ENCODE results near the gene CELA2A.
"Not testable (repeated sequence)": the region's sequence is repeated elsewhere in the genome, so short reads cannot be mapped to it uniquely, and the experiment has no call there.

The CELA2A gene

GRCh38 chr1:15501208-15502032 lies 44.9 kb downstream of the CELA2A start:
- peak; percentile 68 for DNase-seq

DNA sequence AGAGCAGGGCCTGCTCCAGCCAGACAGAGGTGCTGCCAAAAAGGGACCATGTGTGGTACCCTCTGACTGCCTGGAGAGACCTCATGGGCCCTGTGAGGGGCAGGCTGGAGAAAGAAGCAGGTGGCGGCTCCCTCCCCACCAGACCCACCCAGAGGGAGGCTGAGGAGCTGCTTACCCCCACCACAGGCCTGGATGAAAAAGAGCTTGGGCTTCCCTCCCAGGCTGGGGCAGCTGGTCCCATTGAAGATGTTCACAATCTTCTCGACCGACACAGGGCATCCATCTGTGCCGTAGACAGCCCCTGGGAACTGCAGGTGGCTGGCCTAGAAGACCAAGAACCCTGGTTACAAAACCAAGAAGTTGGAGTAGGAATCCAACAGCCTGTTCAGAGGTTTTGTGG lies 47.9 kb downstream of the CELA2A start:
- DNase-seq: no peak

- DNase-seq: no peak
Measured at GRCh38 chr1:15506831-15507230, 50.3 kb downstream of the CELA2A start.

DNA sequence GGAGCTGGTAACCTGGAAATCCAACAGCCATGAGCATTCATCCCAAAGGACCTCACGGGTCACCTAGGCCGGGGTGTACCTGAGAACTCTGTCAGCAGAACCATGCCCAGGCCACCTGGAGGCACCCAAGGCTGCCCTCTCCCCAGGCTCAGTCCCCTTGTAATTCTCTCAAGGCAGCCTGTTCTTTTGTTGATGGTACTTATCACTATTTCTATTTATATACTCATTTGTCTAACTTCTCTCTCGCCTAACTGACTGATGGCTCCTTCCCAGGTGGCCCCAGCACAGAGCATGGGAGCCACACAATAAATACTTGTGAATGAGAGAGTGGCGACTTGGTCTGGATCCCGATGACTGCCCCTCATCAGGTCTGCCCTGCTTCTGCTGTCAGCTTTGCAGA lies 50.7 kb downstream of the CELA2A start:
- no peak for DNase-seq

- DNase-seq: no peak
Measured at GRCh38 chr1:15508700-15509487, 52.4 kb downstream of the CELA2A start.

DNA sequence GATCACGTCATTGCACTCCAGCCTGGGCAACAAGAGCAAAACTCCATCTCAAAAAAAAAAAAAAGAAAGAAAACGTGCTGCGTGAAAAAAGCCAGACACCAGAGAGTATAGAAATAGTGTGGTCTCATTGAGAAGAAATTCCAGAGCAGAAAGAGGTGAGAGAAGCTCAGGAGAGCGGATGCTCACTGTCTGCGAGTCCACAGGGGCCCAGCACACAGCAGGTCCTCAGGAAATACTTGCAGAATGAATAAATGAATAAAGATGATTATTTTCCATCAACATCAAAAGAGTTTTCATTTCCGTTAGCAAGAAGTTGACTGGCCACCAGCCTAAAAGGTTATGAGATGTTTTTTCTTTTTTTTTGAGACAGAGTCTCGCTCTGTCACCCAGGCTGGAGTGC lies 53.1 kb downstream of the CELA2A start:
- no peak for DNase-seq

DNA sequence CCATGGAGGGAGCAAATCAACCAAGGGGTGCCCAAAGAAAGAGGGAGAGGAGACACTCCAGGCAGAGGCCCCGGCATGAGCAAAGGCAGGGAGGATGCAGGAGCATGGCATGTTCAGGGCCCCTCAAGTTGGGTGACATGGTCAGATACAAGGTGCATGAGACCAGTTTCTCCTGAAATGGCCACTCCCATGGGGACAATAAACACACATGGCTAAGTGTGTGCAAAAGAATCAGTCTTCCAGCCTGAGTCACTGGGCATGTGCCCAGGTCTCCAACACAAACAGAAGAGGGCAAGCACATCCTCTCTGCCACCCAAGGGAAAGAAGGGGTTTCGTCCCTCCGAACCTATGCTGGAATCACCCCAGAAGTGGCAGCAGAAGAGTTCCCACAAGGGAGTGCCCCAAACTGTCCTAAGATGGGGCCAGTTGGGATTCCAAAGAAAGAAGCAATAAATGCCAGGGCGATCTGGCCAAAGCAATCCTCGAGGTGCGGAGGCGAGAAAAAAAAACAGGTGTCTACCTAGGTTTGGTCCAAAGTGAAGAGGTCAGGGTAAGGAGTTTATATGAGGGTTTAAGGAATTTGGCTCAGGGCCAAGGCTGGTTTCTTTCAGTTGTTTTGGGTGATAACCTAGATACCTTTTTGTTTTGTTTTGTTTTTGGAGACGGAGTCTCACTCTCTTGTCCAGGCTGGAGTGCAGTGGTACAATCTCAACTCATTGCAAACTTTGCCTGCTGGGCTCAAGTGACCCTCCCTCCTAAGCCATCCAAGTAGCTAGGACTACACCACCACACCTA lies 54.3 kb downstream of the CELA2A start:
- DNase-seq: no peak

GRCh38 chr1:15513192-15513591 lies 56.7 kb downstream of the CELA2A start:
- no peak for DNase-seq

GRCh38 chr1:15513919-15514318 lies 57.4 kb downstream of the CELA2A start:
- DNase-seq: no peak

GRCh38 chr1:15514557-15514956 lies 58.0 kb downstream of the CELA2A start:
- DNase-seq: not testable (repeated sequence)

DNA sequence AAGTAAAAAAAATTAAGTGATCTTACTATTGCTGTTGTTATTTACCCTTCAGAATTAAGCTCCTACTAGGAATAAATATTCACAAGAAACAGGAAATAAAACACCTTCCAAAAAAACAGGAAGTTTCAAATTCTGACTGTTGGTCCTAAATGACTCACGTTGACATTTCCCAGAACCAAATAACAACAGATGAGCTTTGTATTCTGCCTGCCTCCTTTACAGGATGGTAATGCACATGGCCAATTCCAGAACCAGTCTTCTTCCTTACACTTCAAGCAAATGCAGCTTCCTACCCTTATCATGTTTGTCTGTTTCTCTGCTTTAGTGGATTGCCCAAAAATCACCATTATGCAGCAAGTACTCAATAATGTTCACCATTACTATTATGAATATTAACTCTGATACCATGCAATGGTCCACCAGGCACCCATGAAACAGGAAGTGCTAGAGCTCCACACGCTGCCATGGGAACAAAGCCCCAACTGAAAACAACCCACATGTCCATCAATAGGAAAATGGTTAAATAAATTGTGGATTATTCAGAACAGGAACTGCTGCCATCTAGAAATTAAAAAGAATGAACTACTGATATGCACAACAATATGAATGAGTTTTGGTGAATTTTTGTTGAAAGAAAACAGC lies 58.6 kb downstream of the CELA2A start:
- peak; percentile 52 for DNase-seq

DNA sequence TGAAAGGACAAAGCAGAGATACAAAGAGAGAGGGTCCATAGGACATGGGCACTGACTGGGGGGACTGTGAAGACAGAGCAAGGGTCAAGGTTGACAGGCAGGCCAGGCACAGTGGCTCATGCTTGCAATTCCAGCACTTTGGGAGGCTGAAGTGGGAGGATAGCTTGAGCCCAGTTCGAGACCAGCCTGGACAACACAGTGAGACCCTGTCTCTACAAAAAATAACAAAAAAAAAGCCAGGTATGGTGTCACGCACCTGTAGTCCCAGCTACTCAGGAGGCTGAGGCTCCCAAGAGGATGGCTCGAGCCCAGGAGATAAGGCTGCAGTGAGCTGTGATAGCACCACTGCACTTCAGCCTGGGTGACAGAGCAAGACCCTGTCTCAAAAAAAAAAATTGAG lies 63.1 kb downstream of the CELA2A start:
- DNase-seq: no peak

GRCh38 chr1:15521206-15521906 lies 64.8 kb downstream of the CELA2A start:
- DNase-seq: not testable (repeated sequence)
